Fibroblast of villous mesenchyme (primary cell): ENCODE results near the gene SAMMSON. TPM values are rescaled to one million over a fixed set of nuclear protein-coding genes. Genes with fewer than 3 reads are reported as not detected.
A peak's percentile ranks its signal among the peaks of the same experiment; 100 is the strongest.

Source experiments
- DNase-seq: peaks from one replicate; pipeline ENCODE4 v3.0.0-alpha.2; 2010; ENCODE audit warnings: low read depth
- H3K4me3 ChIP-seq: 2 replicates; pipeline ENCODE4 v1.5.1; 2011; ENCODE audit warnings: low read depth, mild to moderate bottlenecking, low read length
- total RNA-seq: library from RNA; depleted of rRNA; stranded (reverse); fragments of >200 nt; gene quantifications from 2 replicates; pipeline ENCODE4 v1.2.3, GENCODE V29; 2012
- TF ChIP-seq, protein P1 (sequence below): IDR thresholded peaks from 2 replicates; pipeline ENCODE4 v1.5.1; 2012; ENCODE audit warnings: low read depth, mild to moderate bottlenecking, low read length; ENCODE audit not compliant: insufficient read depth

Gene SAMMSON
- total RNA-seq, 1 donor: not detected

DNA sequence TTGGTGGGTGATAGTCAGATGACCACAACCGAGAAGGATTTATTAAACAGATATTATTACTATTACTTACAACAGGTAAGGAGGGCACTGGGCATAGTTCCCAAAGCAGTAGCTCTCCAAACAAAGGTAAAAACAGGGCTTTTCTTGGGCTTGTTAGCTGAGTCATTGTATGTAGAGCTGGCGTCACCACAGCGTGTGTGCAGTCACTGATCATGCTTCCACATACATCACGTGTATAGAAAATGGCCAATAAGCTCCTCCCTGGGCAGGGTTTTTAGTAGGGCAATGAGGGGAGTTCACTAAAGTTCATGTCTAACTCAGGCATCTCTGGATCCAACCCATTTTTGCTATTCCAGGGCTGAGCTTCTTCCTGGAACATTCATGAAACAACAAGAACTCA lies 5.8 kb upstream of the SAMMSON start:
- TF ChIP-seq, protein P1, sequence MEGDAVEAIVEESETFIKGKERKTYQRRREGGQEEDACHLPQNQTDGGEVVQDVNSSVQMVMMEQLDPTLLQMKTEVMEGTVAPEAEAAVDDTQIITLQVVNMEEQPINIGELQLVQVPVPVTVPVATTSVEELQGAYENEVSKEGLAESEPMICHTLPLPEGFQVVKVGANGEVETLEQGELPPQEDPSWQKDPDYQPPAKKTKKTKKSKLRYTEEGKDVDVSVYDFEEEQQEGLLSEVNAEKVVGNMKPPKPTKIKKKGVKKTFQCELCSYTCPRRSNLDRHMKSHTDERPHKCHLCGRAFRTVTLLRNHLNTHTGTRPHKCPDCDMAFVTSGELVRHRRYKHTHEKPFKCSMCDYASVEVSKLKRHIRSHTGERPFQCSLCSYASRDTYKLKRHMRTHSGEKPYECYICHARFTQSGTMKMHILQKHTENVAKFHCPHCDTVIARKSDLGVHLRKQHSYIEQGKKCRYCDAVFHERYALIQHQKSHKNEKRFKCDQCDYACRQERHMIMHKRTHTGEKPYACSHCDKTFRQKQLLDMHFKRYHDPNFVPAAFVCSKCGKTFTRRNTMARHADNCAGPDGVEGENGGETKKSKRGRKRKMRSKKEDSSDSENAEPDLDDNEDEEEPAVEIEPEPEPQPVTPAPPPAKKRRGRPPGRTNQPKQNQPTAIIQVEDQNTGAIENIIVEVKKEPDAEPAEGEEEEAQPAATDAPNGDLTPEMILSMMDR: no peak
- H3K4me3 ChIP-seq: no peak overlapping the region
- DNase-seq: no peak

DNA sequence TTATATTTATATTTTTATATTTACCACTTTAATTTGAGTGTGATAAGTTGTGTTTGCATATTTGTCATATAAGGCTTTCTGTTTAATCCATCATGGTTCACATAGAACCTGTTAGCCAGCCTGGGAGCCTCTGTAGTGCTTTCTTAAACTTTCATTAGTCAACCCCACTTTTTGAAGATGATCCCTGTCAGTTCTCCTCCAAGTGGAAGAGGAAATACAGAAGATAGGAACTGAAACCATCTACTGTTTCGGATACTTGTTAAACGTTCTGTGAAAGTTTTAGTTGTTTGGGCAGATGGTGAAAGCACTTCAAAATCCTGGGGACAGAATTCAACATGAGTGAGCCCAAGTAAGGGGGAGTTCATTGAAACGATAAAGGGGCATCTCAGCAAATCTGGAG lies 4.6 kb upstream of the SAMMSON start:
- no peak for DNase-seq
- TF ChIP-seq, protein P1: no peak
- no peak overlapping the region for H3K4me3 ChIP-seq

DNA sequence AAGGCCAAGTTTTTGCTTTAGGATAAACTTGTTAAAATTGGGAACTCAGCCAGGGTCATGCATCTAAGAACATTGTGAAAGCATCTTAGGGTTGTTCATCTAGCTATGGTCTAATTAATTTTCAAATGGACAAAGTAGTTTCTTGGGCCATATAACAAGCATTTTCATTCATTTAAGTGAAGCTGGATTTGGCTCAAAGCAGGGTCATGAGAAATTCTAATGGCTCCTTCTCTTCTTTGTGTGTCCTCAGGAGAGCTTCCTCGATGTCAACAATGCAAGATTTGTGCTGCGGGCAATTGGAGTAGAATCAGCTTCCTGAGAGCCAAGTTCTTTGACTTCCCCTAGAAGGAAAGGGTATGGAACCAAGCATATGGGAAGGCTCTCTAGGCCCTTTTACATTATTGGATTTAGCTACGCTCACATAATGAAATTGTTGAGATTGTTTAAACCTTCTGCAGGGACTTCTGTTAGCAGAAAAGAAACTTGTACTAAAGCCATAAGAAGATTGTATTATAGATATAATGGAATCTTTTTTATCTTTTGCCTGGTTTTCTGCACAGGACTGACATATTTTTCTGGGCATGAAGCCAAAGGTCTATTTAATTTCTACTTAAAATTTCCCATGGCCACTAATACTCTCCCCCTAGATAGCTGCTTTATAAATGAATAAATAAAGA lies 1.8 kb upstream of the SAMMSON start:
- no peak overlapping the region for H3K4me3 ChIP-seq
- TF ChIP-seq, protein P1: no peak
- DNase-seq: peak; percentile 22

DNA sequence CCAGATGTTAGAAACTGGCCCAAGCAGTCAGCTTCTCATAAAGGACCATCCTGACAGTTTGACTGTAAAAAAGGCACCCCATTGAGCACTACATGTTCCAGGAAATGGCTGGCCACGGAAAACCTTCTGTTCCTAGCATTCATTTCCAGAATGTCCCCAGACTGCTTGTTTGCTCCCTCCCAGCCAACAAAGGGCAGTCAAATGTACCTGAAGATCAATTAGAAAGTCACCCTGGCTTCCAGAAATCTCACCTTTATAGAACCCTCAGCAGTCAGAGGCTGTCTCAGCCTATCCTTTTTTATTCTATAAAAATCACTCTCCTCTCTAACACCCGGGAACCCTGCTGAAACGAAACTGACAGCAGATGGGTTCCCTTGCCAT lies 784 bp upstream of the SAMMSON start:
- no peak for DNase-seq
- TF ChIP-seq, protein P1: no peak
- peak overlapping the region; percentile 52 for H3K4me3 ChIP-seq

DNA sequence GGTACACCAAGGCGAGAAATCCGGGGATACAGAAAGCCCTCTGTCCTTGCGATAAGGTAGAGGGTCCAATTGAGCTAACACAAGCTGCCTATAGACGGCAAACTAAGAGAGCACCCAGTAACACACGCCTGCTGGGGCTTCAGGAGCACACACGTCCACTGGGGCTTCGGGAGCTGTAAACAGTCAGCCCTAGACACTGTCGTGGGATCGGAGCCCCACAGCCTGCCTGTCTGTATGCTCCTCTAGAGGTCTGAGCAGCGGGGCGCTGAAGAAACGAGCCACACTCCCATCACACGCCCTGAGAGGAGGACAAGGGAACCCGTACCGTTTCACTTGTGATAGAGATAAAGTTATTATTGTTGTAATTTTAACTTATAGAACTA lies 486 bp downstream of the SAMMSON start:
- TF ChIP-seq, protein P1: no peak
- H3K4me3 ChIP-seq: peak overlapping the region; percentile 52
- DNase-seq: no peak

DNA sequence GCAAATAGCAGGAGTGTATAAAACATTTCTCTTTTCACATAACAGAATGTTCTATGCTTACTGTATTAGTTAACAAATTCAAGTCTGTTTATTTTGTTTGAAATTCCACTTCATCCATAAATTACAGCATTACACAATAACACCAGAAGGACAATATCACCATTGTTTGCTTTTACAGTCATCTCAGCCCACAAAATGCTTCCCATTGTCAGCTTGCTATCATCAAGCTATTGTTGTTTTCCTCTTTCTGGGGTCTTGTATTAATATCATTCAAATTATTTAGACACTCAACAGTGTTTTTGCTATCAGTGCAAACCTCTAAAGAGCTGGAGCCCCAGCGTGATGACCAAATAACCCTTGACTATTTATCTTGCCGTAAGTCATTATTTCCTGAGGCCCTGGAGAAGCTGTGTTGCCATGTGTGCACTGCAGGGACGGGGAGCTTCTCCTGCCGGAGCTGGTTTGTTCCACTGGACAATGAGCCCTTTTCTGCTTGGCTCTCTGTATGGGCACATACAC lies 1.1 kb downstream of the SAMMSON start:
- H3K4me3 ChIP-seq: no peak overlapping the region
- TF ChIP-seq, protein P1: no peak
- DNase-seq: peak; percentile 36

DNA sequence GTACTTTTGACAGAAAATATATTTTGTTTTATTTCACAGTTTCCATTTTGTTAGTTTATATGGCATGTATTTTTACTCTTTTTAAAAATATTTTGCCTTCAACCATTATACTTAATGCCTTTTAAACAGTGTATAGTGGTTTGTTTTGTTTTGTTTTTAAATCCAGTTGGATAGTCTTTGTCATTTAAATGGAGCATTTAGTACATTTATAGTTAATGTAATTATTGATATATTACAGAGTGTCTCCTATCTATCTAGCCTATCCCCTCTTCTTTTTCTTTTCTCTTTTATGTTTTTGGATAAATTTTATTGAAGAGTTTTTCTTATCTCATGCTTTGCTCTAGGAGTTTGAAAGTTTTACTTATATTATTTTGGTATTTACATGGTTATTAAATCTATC lies 3.6 kb downstream of the SAMMSON start:
- TF ChIP-seq, protein P1: no peak
- no peak overlapping the region for H3K4me3 ChIP-seq
- DNase-seq: no peak
